ENCODE results near the gene TMC3.
A peak's percentile ranks its signal among the peaks of the same experiment; 100 is the strongest.

TMC3 gene

DNA sequence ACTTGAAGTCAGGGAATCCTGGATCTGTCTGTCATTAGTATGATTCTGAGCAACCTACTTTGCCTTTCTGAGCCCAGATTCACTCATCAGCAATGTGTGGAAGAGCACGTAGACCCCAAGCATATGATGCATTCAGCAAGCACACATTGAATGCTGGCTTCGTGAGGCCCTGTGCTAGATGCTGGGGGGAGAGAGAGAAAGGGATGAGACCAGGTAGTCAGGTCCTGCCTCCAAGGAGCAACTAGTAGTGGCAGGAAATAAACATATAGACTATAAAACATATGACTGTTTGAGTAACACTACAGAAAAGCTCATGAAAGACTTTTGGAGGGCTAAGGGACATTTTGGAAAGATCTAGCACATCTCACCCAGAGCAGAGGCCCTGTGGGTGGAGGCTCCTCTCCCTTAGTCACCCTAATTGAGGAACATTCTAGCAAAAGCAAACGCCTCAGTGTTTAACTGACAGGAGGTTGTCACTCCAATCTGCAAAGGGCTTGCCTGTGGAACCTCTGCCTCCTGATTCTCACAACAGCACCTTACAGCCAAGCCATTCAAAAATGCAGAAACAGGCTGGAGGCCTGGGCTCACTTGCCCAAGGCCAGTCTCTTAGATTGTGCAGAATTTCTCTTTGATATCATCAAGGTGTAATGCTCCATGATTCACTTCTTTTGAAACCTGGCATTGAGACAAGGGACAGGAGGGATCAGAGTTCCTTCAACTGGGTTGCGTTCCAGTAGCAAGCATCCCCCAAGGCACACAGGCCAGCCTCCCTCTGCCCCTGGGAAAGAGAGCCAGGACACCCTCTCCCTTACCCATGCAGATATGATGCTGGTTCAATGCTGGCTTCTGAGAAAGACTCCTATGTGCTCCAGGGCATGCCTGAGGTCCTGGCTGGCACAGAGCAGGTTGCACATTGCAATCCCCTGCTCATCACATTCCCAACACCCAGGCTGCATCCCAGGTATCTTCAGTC is 76.1 kb downstream of the TMC3 start:
- no peak for DNase-seq (ENCODE audit: low read depth)

DNA sequence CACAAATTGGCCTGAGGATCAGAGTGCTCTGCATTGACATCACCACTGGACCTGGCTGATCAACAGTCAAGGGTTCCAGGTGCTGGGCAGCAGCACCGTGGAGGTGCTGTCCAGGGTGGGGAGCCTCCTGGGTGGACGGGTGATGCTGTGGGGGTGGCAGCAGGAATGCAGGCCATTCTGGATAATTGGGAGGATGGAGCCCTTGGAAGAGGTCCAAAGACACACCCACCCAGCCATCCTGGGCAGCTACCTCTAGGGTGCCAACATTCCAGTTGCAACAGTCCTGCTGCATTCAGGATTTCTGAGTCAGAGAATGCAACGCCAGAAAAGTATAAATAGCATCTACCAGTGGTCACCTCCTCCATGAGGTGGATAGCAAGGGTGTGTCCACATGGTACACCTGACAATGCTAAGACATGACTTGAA is 76.9 kb downstream of the TMC3 start:
- DNase-seq (ENCODE audit: low read depth), result no peak

DNA sequence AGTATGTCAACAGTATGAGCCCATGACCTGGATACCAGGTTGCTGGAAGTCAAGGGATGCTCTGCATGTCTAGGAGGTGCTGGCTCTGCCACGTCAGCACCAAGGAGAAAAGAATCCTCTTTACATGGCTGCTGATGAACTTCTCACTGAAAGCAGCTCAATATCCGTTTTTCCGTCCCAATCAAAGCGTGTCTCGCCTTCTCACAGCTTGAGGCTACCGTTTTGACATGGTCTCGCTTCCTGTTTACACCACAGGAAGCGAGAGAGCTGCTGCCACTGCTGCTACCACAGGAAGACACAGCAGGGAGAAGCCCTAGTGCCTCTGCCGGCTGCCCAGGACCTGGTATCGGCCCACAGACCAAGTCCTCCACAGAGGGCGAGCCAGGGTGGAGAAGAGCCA is 77.3 kb downstream of the TMC3 start:
- DNase-seq (ENCODE audit: low read depth), result peak; percentile 53

DNA sequence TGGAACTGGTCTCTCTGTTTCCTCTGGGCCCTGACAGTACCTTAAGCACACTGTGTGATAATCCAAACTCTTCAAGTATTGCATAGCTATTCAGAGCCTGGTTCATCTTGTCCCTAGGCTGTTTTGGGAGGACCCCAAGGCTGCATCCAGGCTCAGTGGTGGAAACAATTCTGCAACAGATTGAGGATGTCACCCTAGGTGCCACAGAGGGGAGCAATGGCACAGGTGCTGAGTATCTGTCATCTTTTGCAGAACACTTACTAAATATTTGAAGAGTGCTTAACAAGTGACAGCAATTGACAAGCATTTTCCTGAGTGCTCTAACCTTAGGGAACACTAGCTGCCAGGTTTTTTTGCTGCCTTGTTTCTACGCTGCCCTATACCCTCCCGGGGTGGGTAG is 77.8 kb downstream of the TMC3 start:
- no peak for DNase-seq (ENCODE audit: low read depth)

DNA sequence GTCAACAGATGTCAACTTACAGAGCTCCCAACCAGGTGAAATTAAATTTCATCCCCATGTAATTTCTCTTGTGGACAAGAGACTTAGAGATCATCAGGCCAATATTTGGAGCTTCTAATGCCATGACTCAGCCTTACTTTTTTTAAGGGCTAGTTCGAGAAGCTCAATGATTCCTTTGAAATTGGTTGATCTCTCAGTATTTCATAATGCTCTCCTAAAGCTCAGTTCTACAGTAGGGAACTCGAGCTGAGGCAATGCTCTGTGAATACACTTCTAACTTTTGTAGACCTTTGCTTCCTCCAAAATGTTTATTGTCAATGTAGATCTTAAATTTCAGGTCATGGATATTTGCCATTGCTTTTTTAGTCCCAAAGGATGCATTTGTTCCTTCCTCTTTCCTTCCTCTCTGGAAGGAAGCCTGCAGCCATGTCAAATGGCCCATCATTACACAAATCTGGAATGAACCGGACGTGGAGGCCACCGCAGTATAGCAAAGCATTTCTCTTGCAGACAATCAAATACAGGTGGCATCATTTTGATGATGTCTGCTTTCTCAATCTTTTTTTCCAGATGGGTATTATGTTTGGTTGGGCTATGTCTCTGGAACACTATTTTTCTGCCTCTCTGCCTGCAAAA is 78.4 kb downstream of the TMC3 start:
- no peak for DNase-seq (ENCODE audit: low read depth)

DNA sequence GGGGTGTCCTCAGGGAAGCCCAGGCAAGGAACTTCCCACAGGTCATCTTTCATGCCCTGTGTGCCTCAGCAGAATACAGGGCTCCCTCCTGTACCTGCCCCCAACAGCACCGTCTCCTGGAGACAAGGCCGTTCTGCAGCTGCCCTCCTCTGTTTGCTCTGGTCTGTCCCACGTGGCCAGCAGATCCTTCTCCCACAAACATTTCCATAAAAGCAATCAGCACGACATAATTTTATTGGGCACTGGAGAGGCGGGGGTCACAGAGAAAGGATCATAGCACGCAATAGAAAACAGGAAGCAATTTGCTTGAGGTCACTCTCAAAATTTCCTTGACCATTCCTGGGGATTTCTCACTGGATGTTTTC is 79.5 kb downstream of the TMC3 start:
- no peak for DNase-seq (ENCODE audit: low read depth)

DNA sequence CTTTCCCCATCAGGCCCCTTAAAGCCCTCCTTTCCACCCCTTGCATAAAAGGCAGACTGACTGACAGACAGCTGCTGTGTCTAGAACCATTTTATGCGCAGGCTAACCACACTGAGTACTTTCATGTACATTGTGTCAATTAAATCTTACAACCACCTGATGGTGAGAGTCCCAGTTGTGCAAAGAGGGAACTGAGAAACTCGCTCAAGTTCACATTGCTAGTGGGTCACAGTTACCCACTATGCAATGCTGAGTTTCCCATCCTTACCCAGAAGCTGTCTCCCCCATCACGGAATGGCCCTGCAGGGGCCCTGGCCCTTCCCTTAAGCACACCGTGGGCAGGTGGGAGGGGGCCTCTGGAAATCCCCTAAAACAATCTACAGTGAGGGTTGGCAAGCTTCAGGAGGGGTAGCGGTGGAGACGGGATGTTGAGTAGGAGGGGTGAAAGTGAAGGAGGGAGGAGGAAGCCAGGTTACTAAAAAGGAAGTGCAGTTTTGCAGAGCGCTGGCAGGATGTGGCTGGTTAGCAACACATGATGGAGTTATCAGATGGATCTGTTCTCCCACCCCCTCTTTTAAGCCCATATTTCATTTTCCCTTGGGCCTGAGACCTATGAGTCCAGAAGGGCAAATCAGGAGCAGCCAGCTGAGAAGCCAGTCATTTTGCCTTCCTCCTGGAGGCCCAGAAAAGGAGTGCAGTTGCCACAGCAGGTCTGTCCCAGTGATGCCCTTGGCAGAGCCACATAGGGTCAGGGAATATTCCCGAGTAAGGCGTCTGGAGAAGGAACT is 80.1 kb downstream of the TMC3 start:
- DNase-seq (ENCODE audit: low read depth), result peak; percentile 60

DNA sequence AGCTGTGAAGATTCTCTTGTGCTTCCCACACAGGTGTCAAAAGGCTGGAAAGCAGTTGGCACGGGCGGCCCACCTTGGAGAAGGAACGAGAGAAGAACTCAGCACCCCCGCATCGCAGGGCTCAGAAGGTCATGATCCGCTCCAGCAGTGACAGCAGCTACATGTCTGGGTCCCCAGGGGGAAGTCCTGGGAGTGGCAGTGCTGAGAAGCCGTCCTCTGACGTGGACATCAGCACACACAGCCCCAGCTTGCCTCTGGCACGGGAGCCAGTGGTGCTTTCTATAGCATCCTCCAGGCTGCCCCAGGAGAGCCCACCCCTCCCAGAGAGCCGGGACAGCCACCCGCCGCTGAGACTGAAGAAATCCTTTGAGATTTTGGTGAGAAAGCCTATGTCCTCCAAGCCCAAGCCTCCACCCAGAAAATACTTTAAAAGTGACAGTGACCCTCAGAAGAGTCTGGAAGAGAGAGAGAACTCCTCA is 81.5 kb downstream of the TMC3 start:
- no peak for DNase-seq (ENCODE audit: low read depth)

DNA sequence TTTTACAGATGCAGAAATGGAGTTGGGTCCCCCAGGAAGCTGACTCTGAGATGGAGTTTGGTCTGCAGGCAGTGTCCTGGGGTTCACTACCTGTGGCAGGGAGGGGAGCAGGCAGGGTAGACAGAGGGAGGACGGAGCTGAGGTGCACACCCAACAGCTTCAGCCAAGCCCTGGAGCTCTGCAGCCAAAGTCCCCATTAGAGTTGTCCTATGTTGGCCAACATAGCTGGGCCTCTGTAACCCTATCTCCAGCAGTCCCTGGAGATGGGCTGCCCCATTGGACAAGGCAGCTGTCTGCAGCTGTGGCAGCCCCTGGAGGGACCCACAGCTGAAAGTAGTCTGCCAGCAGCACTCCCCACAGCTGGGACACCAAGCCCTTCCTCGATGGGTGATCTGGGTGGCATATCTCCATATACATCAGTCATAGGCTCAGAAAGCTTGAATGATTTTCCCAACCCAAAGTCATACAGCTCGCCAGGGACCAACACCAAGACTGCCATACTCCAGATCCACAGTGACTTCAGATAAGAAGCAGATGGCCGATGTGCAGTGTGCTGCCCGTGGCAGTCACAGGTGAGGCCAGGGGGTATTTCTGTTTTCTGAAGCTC is 82.0 kb downstream of the TMC3 start:
- DNase-seq (ENCODE audit: low read depth), result no peak

DNA sequence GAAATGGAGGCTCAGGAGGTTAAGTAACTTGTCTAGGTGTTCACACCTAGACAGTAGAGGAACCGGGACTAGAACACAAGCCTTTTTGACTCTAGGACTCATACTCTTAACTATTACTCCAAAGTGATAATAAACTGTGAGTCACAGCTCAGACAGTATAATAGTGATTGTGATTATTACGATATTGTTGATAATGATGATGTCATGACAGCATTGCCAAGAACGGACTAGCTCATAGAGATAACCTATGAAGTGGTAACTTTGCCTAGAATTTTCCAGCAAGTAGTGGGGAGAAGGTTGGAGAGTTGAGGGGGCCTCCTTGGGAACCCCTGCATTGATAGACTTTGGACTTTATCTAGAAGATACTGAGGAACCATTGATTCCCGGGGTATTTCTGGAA is 84.1 kb downstream of the TMC3 start:
- DNase-seq (ENCODE audit: low read depth), result no peak

DNA sequence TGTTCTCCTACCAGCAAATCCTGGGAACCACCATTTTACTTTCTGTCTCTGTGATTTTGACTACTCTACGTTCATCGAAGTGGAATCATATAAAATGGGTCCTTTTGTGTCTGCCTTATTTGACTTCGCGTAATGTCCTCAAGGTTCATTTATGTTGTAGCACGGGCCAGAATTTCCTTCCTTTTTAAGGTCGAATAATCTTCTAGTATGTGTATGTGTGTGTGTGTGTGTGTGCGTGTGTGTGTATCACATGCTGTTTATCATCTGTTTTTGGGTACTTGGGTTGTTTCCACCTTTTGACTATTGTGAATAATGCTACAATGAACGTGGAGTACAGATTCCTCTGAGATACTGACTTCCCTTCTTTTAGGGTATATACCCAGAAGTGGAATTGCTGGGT is 85.4 kb downstream of the TMC3 start:
- no peak for DNase-seq (ENCODE audit: low read depth)

DNA sequence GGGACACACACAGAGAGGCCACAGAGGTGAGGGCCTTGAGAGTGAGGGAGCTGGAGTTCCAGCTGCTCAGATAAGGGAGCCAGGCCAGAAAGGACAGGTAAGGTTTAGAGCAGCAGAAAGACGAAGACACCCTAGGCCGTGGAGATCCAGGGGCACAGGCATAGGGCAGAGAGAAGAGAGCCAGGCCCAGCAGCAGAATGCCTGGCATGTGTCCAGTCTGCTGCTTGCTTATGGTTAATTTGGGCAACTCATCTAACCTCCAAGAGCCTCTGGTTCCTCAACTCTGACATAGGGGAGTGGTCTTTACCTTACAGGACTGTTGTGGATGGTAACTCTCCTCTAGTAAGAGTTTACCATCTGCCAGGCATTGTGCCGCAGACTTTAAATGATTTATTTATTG is 86.0 kb downstream of the TMC3 start:
- DNase-seq (ENCODE audit: low read depth), result no peak

DNA sequence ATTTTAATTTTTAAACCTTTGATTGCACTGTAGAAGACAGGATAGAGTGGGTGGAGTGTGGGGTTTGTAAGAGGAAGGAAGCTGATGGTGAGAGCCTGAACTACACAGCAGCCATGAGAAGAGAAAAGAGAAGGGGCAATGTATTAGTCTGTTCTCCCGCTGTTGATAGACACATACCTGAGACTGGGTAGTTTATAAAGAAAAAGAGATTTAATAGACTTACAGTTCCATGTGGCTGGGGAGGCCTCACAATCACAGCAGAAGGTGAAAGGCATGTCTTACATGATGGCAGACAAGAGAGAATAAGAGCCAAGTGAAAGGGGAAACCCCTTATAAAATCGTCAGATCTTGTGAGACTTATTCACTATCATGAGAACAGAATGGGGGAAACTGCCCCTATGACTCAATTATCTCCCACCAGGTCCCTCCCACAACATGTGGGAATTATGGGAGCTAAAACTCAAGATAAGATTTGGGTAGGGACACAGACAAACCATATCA is 87.3 kb downstream of the TMC3 start:
- no peak for DNase-seq (ENCODE audit: low read depth)

DNA sequence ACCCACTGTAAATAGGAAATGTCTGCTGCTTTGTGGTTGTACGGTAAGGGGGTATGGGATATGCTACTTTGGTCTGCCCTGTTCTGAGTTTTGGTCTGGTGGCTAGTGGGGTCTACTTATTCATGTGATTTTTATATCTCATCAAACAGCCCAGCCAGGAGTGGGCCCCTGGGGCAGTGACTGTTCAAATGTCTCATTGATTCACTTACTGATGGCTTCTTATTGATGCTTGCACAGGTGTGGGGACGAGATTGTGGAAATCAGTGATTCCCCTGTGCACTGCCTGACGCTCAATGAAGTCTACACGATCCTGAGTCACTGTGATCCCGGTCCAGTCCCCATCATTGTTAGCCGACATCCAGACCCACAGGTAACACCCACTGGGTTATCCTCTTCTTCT is 88.6 kb downstream of the TMC3 start:
- no peak for DNase-seq (ENCODE audit: low read depth)

DNA sequence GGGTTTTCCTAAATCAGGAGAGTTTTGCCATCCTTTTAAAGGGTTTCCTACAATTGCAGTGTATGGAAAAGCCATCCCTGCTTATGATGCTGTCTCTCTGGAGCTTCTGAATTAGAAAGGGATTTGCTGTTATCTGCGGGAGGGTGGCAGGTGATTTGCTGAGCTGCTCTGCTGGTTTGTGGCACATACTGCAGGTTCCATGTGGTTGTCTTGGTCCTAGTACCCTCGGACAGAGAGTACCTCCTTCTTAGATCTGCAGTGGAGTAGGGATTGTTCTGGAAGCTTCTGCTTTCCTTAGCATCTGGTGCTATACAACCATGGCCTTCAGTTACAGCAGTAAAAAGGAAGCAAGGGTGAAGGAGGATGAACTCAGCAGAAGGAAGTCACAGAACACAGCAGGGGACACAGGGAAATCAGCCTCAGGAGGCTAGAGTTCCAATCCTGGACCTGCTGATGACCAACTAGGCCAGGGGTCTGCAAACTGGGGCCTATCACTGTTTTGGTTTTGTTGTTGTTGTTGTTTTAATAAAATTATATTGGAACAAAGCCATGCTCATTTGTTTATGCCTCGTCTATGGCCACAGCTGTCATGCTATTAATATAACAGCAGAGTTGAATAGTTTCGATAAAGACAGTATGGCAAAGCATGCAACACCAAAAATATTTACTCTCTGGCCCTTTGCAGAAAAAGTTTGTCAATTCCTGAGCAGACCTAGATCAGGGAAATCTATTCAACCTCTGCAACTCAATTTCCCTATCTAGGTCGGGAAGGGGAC is 89.6 kb downstream of the TMC3 start:
- DNase-seq (ENCODE audit: low read depth), result no peak

DNA sequence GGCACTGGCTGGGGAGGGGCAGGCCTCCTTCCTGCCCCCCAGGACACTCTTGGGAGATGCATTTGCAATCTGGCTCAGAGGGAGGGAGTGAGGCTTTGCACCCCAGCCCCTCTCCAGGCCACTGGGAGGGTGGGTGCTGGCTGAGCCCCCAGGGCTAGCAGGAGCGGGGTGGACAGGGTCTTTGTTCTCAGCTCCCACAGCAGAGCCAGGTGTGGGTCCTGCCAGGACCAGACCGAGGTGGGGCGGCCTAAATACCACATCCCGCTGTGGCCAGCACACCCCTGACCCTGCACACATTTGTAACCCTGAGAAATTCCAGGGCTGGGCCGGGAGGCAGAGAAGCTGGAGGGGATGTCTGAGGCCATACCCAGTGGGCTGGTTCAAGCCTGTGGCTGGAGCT is 91.1 kb downstream of the TMC3 start:
- no peak for DNase-seq (ENCODE audit: low read depth)

DNA sequence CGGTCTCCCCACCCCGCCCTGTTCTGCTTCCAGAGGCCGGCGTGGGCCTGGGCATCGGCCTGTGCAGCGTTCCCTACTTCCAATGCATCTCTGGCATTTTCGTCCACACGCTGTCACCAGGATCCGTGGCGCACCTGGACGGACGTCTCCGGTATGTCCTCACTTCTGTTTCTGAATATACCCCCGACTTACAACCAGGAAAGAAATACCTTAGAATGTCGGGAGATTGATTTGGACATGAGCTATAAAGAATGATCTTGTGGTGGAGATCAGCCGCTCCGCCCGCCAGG is 91.5 kb downstream of the TMC3 start:
- no peak for DNase-seq (ENCODE audit: low read depth)

DNA sequence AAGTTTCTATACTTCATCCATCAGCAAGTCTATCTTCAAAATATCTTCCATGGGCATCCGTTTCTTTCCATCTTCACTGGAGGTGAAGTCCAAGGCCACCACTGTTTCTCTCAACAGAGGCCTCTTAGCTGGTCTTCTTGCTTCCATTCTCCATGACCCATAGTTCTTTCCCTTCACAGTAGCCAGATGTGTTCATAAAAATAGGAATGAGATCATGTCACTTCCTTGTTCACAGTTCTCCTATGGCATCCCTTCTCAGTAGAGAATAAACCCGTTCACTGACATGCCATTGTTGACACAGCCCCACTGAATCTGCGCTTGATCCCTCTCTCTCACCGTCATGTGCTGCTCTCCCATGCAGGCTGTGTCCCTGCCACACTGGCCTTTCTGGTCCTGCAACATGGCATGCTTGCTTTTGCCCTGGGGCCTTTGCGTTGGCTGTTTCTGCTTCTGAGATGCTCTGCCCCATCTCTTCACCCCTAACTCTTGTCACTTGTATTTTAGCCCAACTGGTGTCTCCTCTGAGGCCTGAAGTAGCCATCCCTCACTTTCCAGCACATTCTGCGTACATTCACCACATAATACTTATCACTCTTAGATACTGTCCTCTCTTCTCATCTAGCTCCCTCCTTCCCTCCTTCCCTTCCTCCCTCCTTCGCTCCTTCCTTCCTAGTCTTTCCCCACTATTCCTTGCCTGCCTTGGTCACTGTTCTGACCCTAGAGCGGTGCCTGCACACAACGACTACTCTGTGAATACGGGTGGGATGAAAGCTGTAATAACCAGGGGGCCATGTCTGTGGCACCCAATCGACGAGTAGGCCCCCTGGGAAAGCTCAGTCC is 92.0 kb downstream of the TMC3 start:
- no peak for DNase-seq (ENCODE audit: low read depth)

DNA sequence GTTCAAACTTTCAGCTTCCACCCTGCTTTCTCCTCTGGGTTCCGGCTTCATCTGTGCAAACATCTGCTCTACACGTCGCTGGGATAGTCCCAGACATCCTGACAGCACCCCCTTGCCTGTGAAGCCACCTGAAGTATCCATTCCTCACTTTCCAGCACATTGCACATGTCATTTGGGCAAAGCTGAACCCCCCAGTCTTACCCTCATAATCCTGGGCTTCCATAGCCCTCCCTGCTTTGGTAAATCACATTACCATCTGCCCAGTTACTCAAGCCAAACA is 92.6 kb downstream of the TMC3 start:
- DNase-seq (ENCODE audit: low read depth), result no peak

Measured in activated T-helper 9 cell treated with anti-CD3 and anti-CD28 coated beads, Interleukin-2, amount 50 U/mL, for 16 hours (primary cell).